ENCODE measurements around the gene CCDC195.

CCDC195 gene

GRCh38 chr2:224687156-224687555 is 29.0 kb downstream of the CCDC195 start:
- TF ChIP-seq ESRRG (CRISPR knock-in tag; IDR thresholded peaks at IDR 0.05) (no peak), RARB (CRISPR knock-in tag; IDR thresholded peaks at IDR 0.05) (no peak), ZNF70 (CRISPR knock-in tag; IDR thresholded peaks at IDR 0.05) (no peak), PATZ1 (CRISPR knock-in tag; IDR thresholded peaks at IDR 0.05; ENCODE audit: borderline replicate concordance) (no peak), ARNTL (CRISPR knock-in tag; IDR thresholded peaks at IDR 0.05; ENCODE audit: borderline replicate concordance, low read depth) (no peak)
- TF ChIP-seq, protein P1, sequence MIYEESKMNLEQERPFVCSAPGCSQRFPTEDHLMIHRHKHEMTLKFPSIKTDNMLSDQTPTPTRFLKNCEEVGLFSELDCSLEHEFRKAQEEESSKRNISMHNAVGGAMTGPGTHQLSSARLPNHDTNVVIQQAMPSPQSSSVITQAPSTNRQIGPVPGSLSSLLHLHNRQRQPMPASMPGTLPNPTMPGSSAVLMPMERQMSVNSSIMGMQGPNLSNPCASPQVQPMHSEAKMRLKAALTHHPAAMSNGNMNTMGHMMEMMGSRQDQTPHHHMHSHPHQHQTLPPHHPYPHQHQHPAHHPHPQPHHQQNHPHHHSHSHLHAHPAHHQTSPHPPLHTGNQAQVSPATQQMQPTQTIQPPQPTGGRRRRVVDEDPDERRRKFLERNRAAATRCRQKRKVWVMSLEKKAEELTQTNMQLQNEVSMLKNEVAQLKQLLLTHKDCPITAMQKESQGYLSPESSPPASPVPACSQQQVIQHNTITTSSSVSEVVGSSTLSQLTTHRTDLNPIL (CRISPR knock-in tag; IDR thresholded peaks at IDR 0.05; ENCODE audit: low read depth): no peak
- ATAC-seq: no peak

- TF ChIP-seq RARB (CRISPR knock-in tag; IDR thresholded peaks at IDR 0.05) (no peak), ZNF8 (CRISPR knock-in tag; IDR thresholded peaks at IDR 0.05) (no peak), GLIS3 (CRISPR knock-in tag; IDR thresholded peaks at IDR 0.05) (no peak), OSR1 (CRISPR knock-in tag; IDR thresholded peaks at IDR 0.05) (no peak), ZFP3 (CRISPR knock-in tag; IDR thresholded peaks at IDR 0.05) (no peak), ARNTL (CRISPR knock-in tag; IDR thresholded peaks at IDR 0.05; ENCODE audit: borderline replicate concordance, low read depth) (no peak), ZC3H10 (CRISPR knock-in tag; IDR thresholded peaks at IDR 0.05) (no peak), ZNF70 (CRISPR knock-in tag; IDR thresholded peaks at IDR 0.05) (no peak), BACH2 (CRISPR knock-in tag; IDR thresholded peaks at IDR 0.05; ENCODE audit: borderline replicate concordance) (no peak), ZNF565 (CRISPR knock-in tag; conservative IDR thresholded peaks at IDR 0.05; ENCODE audit: low read depth) (no peak)
- TF ChIP-seq, protein P2, sequence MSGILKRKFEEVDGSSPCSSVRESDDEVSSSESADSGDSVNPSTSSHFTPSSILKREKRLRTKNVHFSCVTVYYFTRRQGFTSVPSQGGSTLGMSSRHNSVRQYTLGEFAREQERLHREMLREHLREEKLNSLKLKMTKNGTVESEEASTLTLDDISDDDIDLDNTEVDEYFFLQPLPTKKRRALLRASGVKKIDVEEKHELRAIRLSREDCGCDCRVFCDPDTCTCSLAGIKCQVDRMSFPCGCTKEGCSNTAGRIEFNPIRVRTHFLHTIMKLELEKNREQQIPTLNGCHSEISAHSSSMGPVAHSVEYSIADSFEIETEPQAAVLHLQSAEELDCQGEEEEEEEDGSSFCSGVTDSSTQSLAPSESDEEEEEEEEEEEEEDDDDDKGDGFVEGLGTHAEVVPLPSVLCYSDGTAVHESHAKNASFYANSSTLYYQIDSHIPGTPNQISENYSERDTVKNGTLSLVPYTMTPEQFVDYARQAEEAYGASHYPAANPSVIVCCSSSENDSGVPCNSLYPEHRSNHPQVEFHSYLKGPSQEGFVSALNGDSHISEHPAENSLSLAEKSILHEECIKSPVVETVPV (CRISPR knock-in tag; IDR thresholded peaks at IDR 0.05): no peak
- ATAC-seq: no peak
Measured at GRCh38 chr2:224685121-224685520, 31.0 kb downstream of the CCDC195 start.

- no peak for ATAC-seq
- no peak for TF ChIP-seq ZFP30 (CRISPR knock-in tag; IDR thresholded peaks at IDR 0.05)
- TF ChIP-seq, protein P1 (CRISPR knock-in tag; IDR thresholded peaks at IDR 0.05; ENCODE audit: low read depth): no peak
- TF ChIP-seq BACH2 (CRISPR knock-in tag; IDR thresholded peaks at IDR 0.05; ENCODE audit: borderline replicate concordance): no peak
- TF ChIP-seq POU6F1 (CRISPR knock-in tag; IDR thresholded peaks at IDR 0.05; ENCODE audit: borderline replicate concordance, low read depth): no peak
- TF ChIP-seq, protein P2 (CRISPR knock-in tag; IDR thresholded peaks at IDR 0.05): no peak
- TF ChIP-seq ZC3H10 (CRISPR knock-in tag; IDR thresholded peaks at IDR 0.05): no peak
- TF ChIP-seq SNAI2 (CRISPR knock-in tag; IDR thresholded peaks at IDR 0.05): no peak
- no peak for TF ChIP-seq ZNF70 (CRISPR knock-in tag; IDR thresholded peaks at IDR 0.05)
- TF ChIP-seq ZNF8 (CRISPR knock-in tag; IDR thresholded peaks at IDR 0.05): no peak
- no peak for TF ChIP-seq ISL1 (CRISPR knock-in tag; IDR thresholded peaks at IDR 0.05)
Measured at GRCh38 chr2:224682134-224682533, 34.0 kb downstream of the CCDC195 start.

DNA sequence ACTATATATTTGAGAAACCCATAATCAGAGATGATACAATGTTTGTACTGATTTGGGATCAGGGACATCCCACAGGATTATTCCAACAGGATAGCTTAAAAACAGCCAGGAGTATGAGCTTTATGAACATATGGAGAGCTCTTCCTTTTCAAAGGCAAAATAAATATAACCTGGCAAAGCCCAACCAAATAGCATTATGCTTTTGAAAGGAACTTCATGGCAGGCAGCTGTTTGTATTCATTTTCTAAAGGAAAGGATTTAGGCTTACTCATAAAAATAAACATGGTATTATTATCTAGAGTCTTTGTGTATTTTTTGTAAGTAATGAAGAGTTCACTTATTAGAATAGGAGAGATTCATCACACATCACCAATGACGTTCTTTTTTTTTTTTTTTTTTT is 44.4 kb downstream of the CCDC195 start:
- no peak for TF ChIP-seq ESRRG (CRISPR knock-in tag; IDR thresholded peaks at IDR 0.05)
- TF ChIP-seq ISL1 (CRISPR knock-in tag; IDR thresholded peaks at IDR 0.05): no peak
- no peak for TF ChIP-seq ARNTL (CRISPR knock-in tag; IDR thresholded peaks at IDR 0.05; ENCODE audit: borderline replicate concordance, low read depth)
- TF ChIP-seq ZNF565 (CRISPR knock-in tag; conservative IDR thresholded peaks at IDR 0.05; ENCODE audit: low read depth): no peak
- no peak for TF ChIP-seq RARB (CRISPR knock-in tag; IDR thresholded peaks at IDR 0.05)
- TF ChIP-seq SNAI2 (CRISPR knock-in tag; IDR thresholded peaks at IDR 0.05): no peak
- no peak for TF ChIP-seq TOX (CRISPR knock-in tag; IDR thresholded peaks at IDR 0.05; ENCODE audit: borderline replicate concordance)
- no peak for TF ChIP-seq ZNF70 (CRISPR knock-in tag; IDR thresholded peaks at IDR 0.05)
- TF ChIP-seq, protein P2 (CRISPR knock-in tag; IDR thresholded peaks at IDR 0.05): no peak
- no peak for ATAC-seq
